HG02973 (cell line): Measurements from ENCODE around the gene ABHD1.
"Not testable (repeated sequence)": the region's sequence is repeated elsewhere in the genome, so short reads cannot be mapped to it uniquely, and the experiment has no call there.

Source experiments
- ATAC-seq: cut with Tn5 transposase; IDR thresholded peaks from one replicate; pipeline ENCODE4 v1.9.1; 2021; ENCODE audit warnings: moderate library complexity; ENCODE audit not compliant: unreplicated experiment

The ABHD1 gene

DNA sequence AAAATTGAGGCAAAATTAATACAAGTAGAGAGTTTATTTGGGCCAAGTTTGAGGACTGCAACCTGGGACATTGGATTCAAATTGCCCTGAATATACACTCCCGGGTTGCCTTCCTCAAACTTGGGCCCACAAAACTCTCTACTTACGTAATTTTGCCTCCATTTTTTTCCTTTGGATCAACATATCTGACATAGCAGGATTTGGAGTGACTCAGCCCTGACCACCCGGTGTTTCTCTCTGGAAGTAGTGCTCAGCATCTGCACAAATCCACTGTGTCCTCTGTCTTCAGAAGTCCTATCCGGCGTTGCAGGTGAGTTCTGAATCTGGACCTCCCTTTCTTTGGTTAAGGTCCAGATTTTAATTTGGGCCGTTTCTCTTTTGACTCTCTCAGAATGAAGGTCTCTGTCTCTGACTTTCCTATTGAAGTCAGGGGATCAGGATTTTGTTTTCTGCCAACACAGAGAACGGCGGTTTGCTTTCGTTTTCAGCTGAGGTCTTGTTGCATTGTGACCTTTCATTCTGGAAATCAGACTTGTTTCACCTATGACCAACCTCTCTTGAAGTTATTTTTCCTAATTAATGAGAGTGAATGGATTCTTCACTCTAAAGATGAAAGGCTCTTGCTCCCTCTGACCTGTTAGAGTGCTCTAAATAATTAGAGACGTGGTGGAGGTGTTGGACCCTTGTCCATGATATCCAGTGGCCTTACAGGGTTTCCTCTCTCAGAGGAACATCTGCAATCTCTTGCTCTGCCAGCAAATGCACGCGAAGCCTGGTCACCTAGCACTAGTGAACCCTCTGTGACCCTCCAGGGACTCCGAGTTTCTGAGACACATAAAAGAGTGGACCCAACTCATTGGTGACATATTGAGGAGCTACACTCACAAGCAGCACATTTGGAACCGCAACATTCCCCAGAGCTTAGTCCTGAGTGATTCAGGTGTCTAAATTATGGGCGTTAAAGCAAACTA, 38.8 kb downstream of the ABHD1 start:
- ATAC-seq: no peak

GRCh38 chr2:27164960-27165763, 41.5 kb downstream of the ABHD1 start:
- ATAC-seq: no peak

DNA sequence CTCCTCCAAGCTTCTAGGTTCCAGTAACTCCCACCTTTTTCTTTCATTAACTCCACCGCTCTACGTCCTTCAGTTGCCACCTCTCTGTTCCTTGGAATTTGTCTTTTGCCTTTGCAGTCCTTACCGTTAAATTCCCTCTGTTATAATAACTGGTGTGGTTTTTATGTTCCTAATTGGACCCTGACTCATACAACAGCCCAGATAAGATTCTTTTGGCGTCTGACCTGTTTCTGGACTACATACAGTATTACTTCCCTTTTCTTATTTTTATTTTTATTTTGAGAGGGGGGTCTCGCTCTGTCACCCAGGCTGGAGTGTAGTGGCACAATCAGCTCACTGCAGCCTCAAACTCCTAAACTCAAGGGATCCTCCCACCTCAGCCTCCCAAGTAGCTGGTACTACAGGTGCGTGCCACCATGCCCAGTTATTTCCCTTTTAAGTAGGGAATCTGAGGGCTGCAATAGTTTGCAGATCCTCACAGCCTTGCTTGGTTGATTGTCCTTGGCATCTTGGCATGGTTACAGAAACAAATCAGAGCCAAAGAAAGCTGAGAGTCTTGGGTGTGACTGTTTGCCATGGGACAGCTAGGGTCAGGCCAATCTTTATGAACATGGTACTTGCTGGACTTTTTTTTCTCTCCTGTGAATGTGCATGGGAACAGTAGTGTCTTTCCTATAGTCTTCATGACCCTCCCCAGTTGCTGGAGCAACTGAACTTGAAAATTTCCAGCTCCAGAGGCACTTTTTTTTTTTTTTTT, 47.1 kb downstream of the ABHD1 start:
- no peak for ATAC-seq

DNA sequence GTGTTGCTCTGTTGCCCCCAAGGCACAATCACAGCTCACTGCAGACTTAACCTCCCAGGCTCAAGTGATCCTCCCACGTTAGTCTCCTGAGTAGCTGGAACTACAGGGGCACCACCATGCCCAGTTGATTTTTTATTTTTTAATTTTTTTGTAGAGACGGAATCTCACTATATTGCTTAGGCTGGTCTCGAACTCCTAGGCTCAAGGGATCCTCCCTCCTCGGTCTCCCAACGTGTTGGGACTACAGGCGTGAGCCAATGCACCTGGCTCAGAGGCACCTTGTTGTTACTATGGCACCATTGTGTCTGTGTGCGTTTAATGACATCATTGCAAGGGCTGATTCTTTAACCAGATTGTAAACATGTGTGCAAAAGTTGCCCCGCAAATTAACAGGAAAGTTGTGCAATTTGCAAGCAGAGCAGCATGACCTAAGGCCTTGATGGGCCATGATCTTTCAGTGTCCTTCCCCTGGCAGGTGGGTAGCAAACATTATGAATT, 47.8 kb downstream of the ABHD1 start:
- ATAC-seq: no peak

DNA sequence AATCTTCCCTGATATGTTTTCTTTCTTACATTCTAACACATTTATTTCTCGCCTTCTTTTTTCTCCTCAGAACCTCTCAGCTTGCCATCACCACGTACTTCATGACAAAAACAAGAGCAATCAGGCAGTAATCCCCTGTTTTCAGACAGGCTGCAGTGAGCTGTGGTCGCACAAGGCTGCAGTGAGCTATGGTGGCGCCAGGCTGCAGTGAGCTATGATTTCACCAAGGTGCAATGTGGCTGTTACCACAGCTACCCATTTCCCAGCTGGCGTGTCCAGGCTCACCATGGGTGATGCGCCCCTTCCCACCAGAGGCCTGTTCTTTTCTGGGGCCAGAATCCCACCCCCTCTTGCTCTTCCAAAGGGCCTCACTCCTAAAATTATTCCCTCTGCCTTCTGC, 51.0 kb downstream of the ABHD1 start:
- ATAC-seq: no peak

- ATAC-seq: no peak
These were observed 51.7 kb downstream of the ABHD1 start for GRCh38 chr2:27175330-27175729.

GRCh38 chr2:27175781-27176180, 52.2 kb downstream of the ABHD1 start:
- not testable (repeated sequence) for ATAC-seq

- ATAC-seq: no peak
These were observed 54.1 kb downstream of the ABHD1 start for GRCh38 chr2:27177441-27178351.

GRCh38 chr2:27178469-27178868, 54.9 kb downstream of the ABHD1 start:
- no peak for ATAC-seq

DNA sequence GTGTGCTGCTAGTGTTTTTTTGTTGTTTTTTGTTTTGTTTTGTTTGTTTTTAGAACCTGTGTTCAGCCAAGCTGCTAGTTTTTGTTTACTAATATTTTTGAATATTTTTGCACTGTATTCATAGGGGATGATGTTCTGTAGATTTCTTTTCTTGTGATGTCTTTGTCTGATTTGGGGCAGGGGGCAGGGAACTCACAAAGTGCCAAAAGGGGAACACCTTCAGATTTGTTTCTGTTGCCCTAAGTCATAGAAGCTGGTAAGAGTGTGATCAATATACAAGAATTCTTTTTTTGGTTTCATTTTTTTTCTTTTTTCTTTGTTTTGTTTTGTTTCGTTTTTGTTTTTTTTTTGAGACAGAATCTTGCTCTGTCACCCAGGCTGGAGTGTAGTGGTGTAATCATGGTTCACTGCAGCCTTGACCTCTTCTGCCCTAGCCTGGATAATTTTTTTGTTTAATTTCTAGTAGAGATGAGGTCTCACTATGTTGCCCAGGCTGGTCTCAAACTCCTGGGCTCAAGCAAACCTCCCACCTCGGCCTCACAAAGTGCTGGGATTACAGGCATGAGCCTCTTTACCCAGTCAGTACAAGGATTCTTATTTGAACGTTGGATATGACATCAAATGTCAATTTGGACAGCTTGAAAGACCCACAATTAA, 55.9 kb downstream of the ABHD1 start:
- ATAC-seq: no peak
